HCT116 (cell line): Measurements from ENCODE around the gene OR6B1. TPM values are rescaled to one million over a fixed set of nuclear protein-coding genes. Genes with fewer than 3 reads are reported as not detected.

Experiments used
- ATAC-seq: fragments of 200-7000 bp; cut with Tn5 transposase; 2 replicates; pipeline ENCODE4 v1.9.1; 2020; ENCODE audit warnings: mild to moderate bottlenecking, moderate library complexity
- BruUV-seq: library from RNA; stranded (reverse); fragments of 400-500 nt; replicated peaks from 2 replicates; lab custom pipeline; 2021; lab: Mats Ljungman, UMichigan
- CTCF ChIA-PET: fragments of 300-600 bp; sonication (Branson Sonifier 250); formaldehyde crosslinking; loops from one replicate; lab custom pipeline; 2021; ENCODE audit warnings: antibody characterized with exemption; lab: Charles Lee
- POLR2A ChIA-PET: fragments of 300-600, 350-600 bp; sonication (Branson Sonifier 250); formaldehyde crosslinking; loops from one replicate; lab custom pipeline; 2021; ENCODE audit warnings: antibody characterized with exemption; lab: Charles Lee
- RAD21 ChIA-PET, 2 experiments: fragments of 300-600 bp; sonication (Branson Sonifier 250); formaldehyde crosslinking; loops; one replicate each; lab custom pipeline; 2023; ENCODE audit warnings: low total read pairs in 2 of 2; ENCODE audit not compliant: uncharacterized antibody in 2 of 2, unreplicated experiment in 2 of 2, low non-redundant PET in 1 of 2; lab: Charles Lee
- DNase-seq: peaks from one replicate; pipeline ENCODE4 v3.0.0-alpha.2; 2010; ENCODE audit warnings: low read depth, low spot score
- H2AFZ ChIP-seq: fragments of 200-600 bp; shearing (Covaris generic), sonication (generic); 2 replicates; pipeline ENCODE4 v1.6.1; 2017; ENCODE audit warnings: low read depth, mixed run types, mixed read lengths, antibody characterized with exemption, low read length; ENCODE audit not compliant: poor library complexity, severe bottlenecking
- H3K27ac ChIP-seq: 2 replicates; pipeline ENCODE4 v1.5.1; 2012; ENCODE audit warnings: low read depth, low read length
- H3K27me3 ChIP-seq: fragments of 200-600 bp; sonication (generic); 2 replicates; pipeline ENCODE4 v1.6.1; 2016; ENCODE audit warnings: mixed run types, low read length, mixed read lengths; ENCODE audit not compliant: insufficient read depth
- H3K36me3 ChIP-seq, 2 experiments: fragments of 200-500 bp in 1 of 2; fragments of 200-600 bp in 1 of 2; sonication (Bioruptor generic) in 1 of 2; sonication (generic) in 1 of 2; 2 replicates each; pipeline versions ENCODE4 v1.5.1 to v1.6.1; 2014 to 2016; ENCODE audit warnings: low read length in 2 of 2, inconsistent platforms in 1 of 2, mixed read lengths in 1 of 2, mixed run types in 1 of 2; ENCODE audit not compliant: insufficient read depth in 2 of 2, control insufficient read depth in 1 of 2
- H3K4me1 ChIP-seq, 2 experiments: fragments of 200-600 bp in 1 of 2; sonication (generic) in 1 of 2; 2 replicates each; pipeline versions ENCODE4 v1.5.1 to v1.6.1; 2012 to 2017; ENCODE audit warnings: low read length in 2 of 2, inconsistent platforms in 1 of 2, mild to moderate bottlenecking in 1 of 2, mixed read lengths in 1 of 2, mixed run types in 1 of 2, moderate library complexity in 1 of 2; ENCODE audit not compliant: insufficient read depth in 2 of 2, control insufficient read depth in 1 of 2
- H3K4me2 ChIP-seq: fragments of 200-600 bp; sonication (generic); 2 replicates; pipeline ENCODE4 v1.6.1; 2017; ENCODE audit warnings: mixed run types, low read length, mixed read lengths
- H3K4me3 ChIP-seq, 2 experiments: fragments of 200-600 bp in 1 of 2; sonication (generic) in 1 of 2; replicated peaks in 1 of 2; 2 replicates each; pipeline ENCODE4 v1.5.1; 2011 to 2016; ENCODE audit warnings: low read length in 2 of 2, control low read depth in 1 of 2, low read depth in 1 of 2, mild to moderate bottlenecking in 1 of 2, mixed read lengths in 1 of 2, mixed run types in 1 of 2
- H3K79me2 ChIP-seq: fragments of 200-600 bp; sonication (generic); 2 replicates; pipeline ENCODE4 v1.6.1; 2017; ENCODE audit warnings: mild to moderate bottlenecking, mixed run types, low read length, moderate library complexity, mixed read lengths; ENCODE audit not compliant: insufficient read depth
- H3K9ac ChIP-seq: fragments of 200-600 bp; sonication (generic); 2 replicates; pipeline ENCODE4 v1.6.1; 2016; ENCODE audit warnings: low read length, mixed read lengths
- H3K9me2 ChIP-seq: fragments of 200-600 bp; sonication (generic), shearing (Covaris generic); 2 replicates; pipeline ENCODE4 v1.6.1; 2017; ENCODE audit warnings: mixed run types, mild to moderate bottlenecking, moderate library complexity; ENCODE audit not compliant: insufficient read depth
- H3K9me3 ChIP-seq, 2 experiments: fragments of 200-500 bp in 1 of 2; fragments of 200-600 bp in 1 of 2; sonication (Bioruptor generic) in 1 of 2; sonication (generic) in 1 of 2; 2 replicates each; pipeline ENCODE4 v1.6.1; 2014 to 2017; ENCODE audit warnings: low read length in 2 of 2, mixed read lengths in 2 of 2, inconsistent platforms in 1 of 2, low read depth in 1 of 2, mild to moderate bottlenecking in 1 of 2, mixed run types in 1 of 2, moderate library complexity in 1 of 2; ENCODE audit not compliant: control insufficient read depth in 1 of 2, insufficient read depth in 1 of 2
- H4K20me1 ChIP-seq: fragments of 200-600 bp; sonication (generic), shearing (Covaris generic); 2 replicates; pipeline ENCODE4 v1.6.1; 2017; ENCODE audit warnings: mixed run types, mild to moderate bottlenecking, moderate library complexity; ENCODE audit not compliant: insufficient read depth
- CBX3 ChIP-seq: IDR thresholded peaks from 2 replicates; pipeline ENCODE4 v1.6.1; 2012; ENCODE audit warnings: low read depth
- EZH2phosphoT487 ChIP-seq: fragments of 200-600 bp; IDR thresholded peaks from 2 replicates; pipeline ENCODE4 v1.6.1; 2018; ENCODE audit warnings: antibody characterized with exemption, borderline replicate concordance
- FOSL1 ChIP-seq: IDR thresholded peaks from 2 replicates; pipeline ENCODE4 v1.6.1; 2012; ENCODE audit warnings: low read depth
- JUND ChIP-seq: IDR thresholded peaks from 2 replicates; pipeline ENCODE4 v1.6.1; 2012
- MAX ChIP-seq: IDR thresholded peaks from 2 replicates; pipeline ENCODE4 v1.6.1; 2012
- POLR2A ChIP-seq: IDR thresholded peaks from 2 replicates; pipeline ENCODE4 v1.7.0; 2011; ENCODE audit warnings: borderline replicate concordance; ENCODE audit not compliant: insufficient read depth, insufficient read length; ENCODE audit errors: extremely low read depth
- YY1 ChIP-seq: IDR thresholded peaks from 2 replicates; pipeline ENCODE4 v1.6.1; 2011; ENCODE audit warnings: low read length, low read depth, moderate library complexity, mild to moderate bottlenecking; ENCODE audit not compliant: insufficient replicate concordance; ENCODE audit errors: extremely low read depth
- ZNF274 ChIP-seq: fragments of 200-500 bp; sonication (Bioruptor generic); IDR thresholded peaks from 2 replicates; pipeline ENCODE4 v1.6.1; 2014; ENCODE audit warnings: mild to moderate bottlenecking, low read depth, low read length, inconsistent platforms
- intact Hi-C: fragments of 100-400 bp; cut with micrococcal nuclease; formaldehyde crosslinking; loops from 2 replicates; pipeline ENCODE4 v1.10.0; 2022
- total RNA-seq: library from RNA; stranded (reverse); gene quantifications from one replicate; pipeline ENCODE4 v1.2.1, GENCODE V29; 2021; ENCODE audit not compliant: unreplicated experiment
- TF ChIP-seq, protein P1 (sequence below), 3 experiments: fragments of 200-600 bp in 1 of 3; sonication (generic) in 1 of 3; IDR thresholded peaks in 2 of 3; conservative IDR thresholded peaks in 1 of 3; 2 replicates each; pipeline ENCODE4 v1.5.1; 2012 to 2017; ENCODE audit warnings: low read depth in 2 of 3, low read length in 2 of 3, antibody characterized with exemption in 1 of 3, borderline replicate concordance in 1 of 3, control low read depth in 1 of 3, mild to moderate bottlenecking in 1 of 3, mixed read lengths in 1 of 3, mixed run types in 1 of 3, moderate library complexity in 1 of 3; ENCODE audit not compliant: insufficient read depth in 1 of 3

The OR6B1 gene
- total RNA-seq, 1 experiment from 2014 or later: not detected

GRCh38 chr7:143975617-143976016, 24.5 kb upstream of the OR6B1 start:
- DNase-seq: peak; percentile 29
- Histone ChIP-seq H3K4me2 (no peak overlapping the region), H3K79me2 (no peaks in the 10 kb centered on the region), H2AFZ (no peak overlapping the region), H3K36me3 (no peaks in the 10 kb centered on the region), H3K4me1 (no peaks in the 10 kb centered on the region), H3K27ac (no peak overlapping the region), H3K27me3 (no peaks in the 10 kb centered on the region), H3K4me3 (no peak overlapping the region), H3K9me2 (no peaks in the 10 kb centered on the region), H4K20me1 (no peaks in the 10 kb centered on the region), H3K9me3 (no peaks in the 10 kb centered on the region), H3K9ac (no peak overlapping the region)
- RAD21 ChIA-PET: no interaction called here
- BruUV-seq: no TSS peak
- peak; percentile 83 for ATAC-seq
- CTCF ChIA-PET: interaction anchor here (1.1 kb wide), 1 partner anchor 9 kb away, joined by 3 read pairs; no protein-coding TSS in a partner anchor
- TF ChIP-seq, protein P1, sequence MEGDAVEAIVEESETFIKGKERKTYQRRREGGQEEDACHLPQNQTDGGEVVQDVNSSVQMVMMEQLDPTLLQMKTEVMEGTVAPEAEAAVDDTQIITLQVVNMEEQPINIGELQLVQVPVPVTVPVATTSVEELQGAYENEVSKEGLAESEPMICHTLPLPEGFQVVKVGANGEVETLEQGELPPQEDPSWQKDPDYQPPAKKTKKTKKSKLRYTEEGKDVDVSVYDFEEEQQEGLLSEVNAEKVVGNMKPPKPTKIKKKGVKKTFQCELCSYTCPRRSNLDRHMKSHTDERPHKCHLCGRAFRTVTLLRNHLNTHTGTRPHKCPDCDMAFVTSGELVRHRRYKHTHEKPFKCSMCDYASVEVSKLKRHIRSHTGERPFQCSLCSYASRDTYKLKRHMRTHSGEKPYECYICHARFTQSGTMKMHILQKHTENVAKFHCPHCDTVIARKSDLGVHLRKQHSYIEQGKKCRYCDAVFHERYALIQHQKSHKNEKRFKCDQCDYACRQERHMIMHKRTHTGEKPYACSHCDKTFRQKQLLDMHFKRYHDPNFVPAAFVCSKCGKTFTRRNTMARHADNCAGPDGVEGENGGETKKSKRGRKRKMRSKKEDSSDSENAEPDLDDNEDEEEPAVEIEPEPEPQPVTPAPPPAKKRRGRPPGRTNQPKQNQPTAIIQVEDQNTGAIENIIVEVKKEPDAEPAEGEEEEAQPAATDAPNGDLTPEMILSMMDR (IDR thresholded peaks at IDR 0.05 in 2 of 3, conservative IDR thresholded peaks at IDR 0.05 in 1 of 3; ENCODE audit: borderline replicate concordance in 1 of 3, insufficient read depth in 1 of 3, low read depth in 2 of 3, low read length in 2 of 3): peak; percentile 18 to 31 (median 29); a peak in 3 of 6 replicates
- TF ChIP-seq FOSL1: no peak
- POLR2A ChIA-PET: interaction anchor here (0.6 kb wide), 1 partner anchor 28 kb away, joined by 4 read pairs; no protein-coding TSS in a partner anchor
- intact Hi-C loops: loop anchor here (5.0 kb wide), 1 partner anchor 37 kb away; no protein-coding TSS in a partner anchor

DNA sequence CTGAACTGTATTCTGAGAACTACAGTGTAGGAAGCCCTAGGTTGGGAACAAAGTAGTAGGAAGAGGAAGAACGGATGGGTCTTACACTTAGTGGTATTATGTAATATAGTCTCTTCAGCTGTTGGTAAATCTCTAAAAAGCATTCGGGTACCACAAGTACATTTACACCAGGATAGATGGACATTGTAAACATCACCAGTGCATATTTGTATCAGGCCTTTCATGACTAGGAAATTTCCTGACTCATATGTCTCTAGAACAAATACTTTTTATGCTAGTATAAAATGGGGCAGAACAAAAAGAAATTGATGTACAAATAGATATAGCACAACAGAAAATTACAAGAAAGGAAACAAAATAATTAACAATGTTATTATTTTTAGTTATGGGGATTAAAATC, 21.5 kb upstream of the OR6B1 start:
- no peaks in the 10 kb centered on the region for H3K36me3 ChIP-seq
- CTCF ChIA-PET: no interaction called here
- BruUV-seq: no TSS peak
- RAD21 ChIA-PET: no interaction called here
- no peak for ATAC-seq
- intact Hi-C loops: loop anchor here (5.0 kb wide), 1 partner anchor 34 kb away; no protein-coding TSS in a partner anchor
- no peak overlapping the region for H3K4me3 ChIP-seq
- H3K79me2 ChIP-seq: no peaks in the 10 kb centered on the region
- no peak overlapping the region for H3K9ac ChIP-seq
- DNase-seq: no peak
- no peaks in the 10 kb centered on the region for H3K9me3 ChIP-seq
- H3K27ac ChIP-seq: no peak overlapping the region
- H2AFZ ChIP-seq: no peak overlapping the region
- TF ChIP-seq YY1 (no peak), JUND (no peak), FOSL1 (no peak), EZH2phosphoT487 (no peak), POLR2A (no peak), ZNF274 (no peak), MAX (no peak), CBX3 (no peak)
- H4K20me1 ChIP-seq: no peaks in the 10 kb centered on the region
- H3K27me3 ChIP-seq: no peaks in the 10 kb centered on the region
- H3K4me2 ChIP-seq: no peak overlapping the region
- H3K9me2 ChIP-seq: no peaks in the 10 kb centered on the region
- POLR2A ChIA-PET: no interaction called here
- H3K4me1 ChIP-seq: no peaks in the 10 kb centered on the region
